ENCODE measurements around the gene DIP2B. TPM values are rescaled to one million over a fixed set of nuclear protein-coding genes. Genes with fewer than 3 reads are reported as not detected.

The DIP2B gene
- total RNA-seq, 4 donors from 2014 or later = 31.1 to 57.2 (median 46.5) TPM

GRCh38 chr12:50613463-50613862, 108.7 kb downstream of the DIP2B start:
- 71 to 82% methylated on average over 4 of the region's 4 CpGs for WGBS, 2 donors
- peaks cover 0 to 5% (median 0%) of the 10 kb centered on the region in 3 donors for H3K36me3 ChIP-seq
- TF ChIP-seq POLR2A (IDR thresholded peaks at IDR 0.05) = no peak
- no peak for TF ChIP-seq CTCF (IDR thresholded peaks at IDR 0.05)
- peak overlapping the region in 3 of 4 donors; percentile 70 to 82 (median 75) for H3K27ac ChIP-seq
- H3K4me3 ChIP-seq = no peak overlapping the region
- no peaks in the 10 kb centered on the region for H3K27me3 ChIP-seq
- no peaks in the 10 kb centered on the region for H3K9me3 ChIP-seq
- H3K4me1 ChIP-seq = peaks cover 23 to 76% (median 30%) of the 10 kb centered on the region in 3 donors
- no peak for DNase-seq
- intact Hi-C loops (cut with DNase I) = no loop called here

GRCh38 chr12:50614167-50614759, 109.5 kb downstream of the DIP2B start:
- 28 to 41% methylated on average over 4 of the region's 4 CpGs for WGBS, 2 donors
- Histone ChIP-seq H3K4me3 (no peak overlapping the region), H3K9me3 (no peaks in the 10 kb centered on the region), H3K27me3 (no peaks in the 10 kb centered on the region), H3K36me3 (peaks cover 0 to 5% (median 0%) of the 10 kb centered on the region in 3 donors), H3K4me1 (peaks cover 29 to 84% (median 35%) of the 10 kb centered on the region in 3 donors), H3K27ac (peak overlapping the region; percentile 3 to 82 (median 72))
- no peak for DNase-seq
- intact Hi-C loops (cut with DNase I) = no loop called here
- TF ChIP-seq CTCF (IDR thresholded peaks at IDR 0.05) (no peak), POLR2A (IDR thresholded peaks at IDR 0.05) (no peak)

GRCh38 chr12:50615145-50615906, 110.5 kb downstream of the DIP2B start:
- Histone ChIP-seq H3K9me3 (no peaks in the 10 kb centered on the region), H3K4me3 (no peak overlapping the region), H3K36me3 (peaks cover 0 to 5% (median 0%) of the 10 kb centered on the region in 3 donors), H3K27ac (peak overlapping the region; percentile 4 to 82 (median 72)), H3K4me1 (peaks cover 39 to 95% (median 44%) of the 10 kb centered on the region in 3 donors), H3K27me3 (no peaks in the 10 kb centered on the region)
- TF ChIP-seq POLR2A (IDR thresholded peaks at IDR 0.05) (no peak), CTCF (IDR thresholded peaks at IDR 0.05) (no peak)
- intact Hi-C loops (cut with DNase I) = no loop called here
- WGBS, 2 donors = 57 to 70% methylated on average over 7 of the region's 7 CpGs
- no peak for DNase-seq

- no peaks in the 10 kb centered on the region for H3K9me3 ChIP-seq
- peaks cover 39 to 100% (median 49%) of the 10 kb centered on the region in 3 donors for H3K4me1 ChIP-seq
- peak overlapping the region; percentile 54 to 82 (median 72) for H3K27ac ChIP-seq
- H3K27me3 ChIP-seq = no peaks in the 10 kb centered on the region
- peaks cover 0 to 5% (median 0%) of the 10 kb centered on the region in 3 donors for H3K36me3 ChIP-seq
- no peak for DNase-seq
- 44 to 80% methylated on average over 1 of the region's 1 CpG for WGBS, 2 donors
- TF ChIP-seq POLR2A (IDR thresholded peaks at IDR 0.05) (no peak), CTCF (IDR thresholded peaks at IDR 0.05) (no peak)
- intact Hi-C loops (cut with DNase I) = no loop called here
- no peak overlapping the region for H3K4me3 ChIP-seq
These were observed 111.1 kb downstream of the DIP2B start for GRCh38 chr12:50615907-50616296.

GRCh38 chr12:50617657-50618056, 112.9 kb downstream of the DIP2B start:
- no peak overlapping the region for H3K4me3 ChIP-seq
- peak overlapping the region; percentile 6 to 82 (median 72) for H3K27ac ChIP-seq
- 50 to 89% methylated on average over 1 to 2 of the region's 2 CpGs for WGBS, 2 donors
- intact Hi-C loops (cut with DNase I) = no loop called here
- no peak for DNase-seq
- TF ChIP-seq POLR2A (IDR thresholded peaks at IDR 0.05) (no peak), CTCF (IDR thresholded peaks at IDR 0.05) (no peak)
- H3K9me3 ChIP-seq = no peaks in the 10 kb centered on the region
- no peaks in the 10 kb centered on the region for H3K36me3 ChIP-seq
- H3K27me3 ChIP-seq = no peaks in the 10 kb centered on the region
- H3K4me1 ChIP-seq = peaks cover 39 to 100% (median 63%) of the 10 kb centered on the region in 3 donors
